Activated CD4-positive, alpha-beta T cell treated with anti-CD3 and anti-CD28 coated beads, Interleukin-2, amount 10 ng/mL, durations not matched to agents 24 days and 14 days (primary cell): Measurements from ENCODE around the gene CRISPLD2. TPM values are rescaled to one million over a fixed set of nuclear protein-coding genes. Genes with fewer than 3 reads are reported as not detected.

Source experiments
- DNase-seq: peaks from one replicate; pipeline ENCODE4 v3.0.0; 2022
- H3K27ac Mint-ChIP-seq: one replicate; pipeline ENCODE4 v1.8.0; 2022; ENCODE audit warnings: mild to moderate bottlenecking, mixed read lengths
- H3K27me3 Mint-ChIP-seq: one replicate; pipeline ENCODE4 v1.8.0; 2022; ENCODE audit warnings: mixed read lengths
- H3K36me3 Mint-ChIP-seq: one replicate; pipeline ENCODE4 v1.8.0; 2022; ENCODE audit warnings: low read depth, mild to moderate bottlenecking, mixed read lengths
- H3K4me1 Mint-ChIP-seq: one replicate; pipeline ENCODE4 v1.8.0; 2021; ENCODE audit warnings: mixed read lengths
- H3K4me3 Mint-ChIP-seq: one replicate; pipeline ENCODE4 v1.8.0; 2022; ENCODE audit warnings: mild to moderate bottlenecking, moderate library complexity, mixed read lengths
- H3K9me3 Mint-ChIP-seq: one replicate; pipeline ENCODE4 v1.8.0; 2021; ENCODE audit warnings: mixed read lengths
- intact Hi-C: fragments of 100-400 bp; cut with micrococcal nuclease; formaldehyde crosslinking; loops from one replicate; pipeline ENCODE4 v1.15.1; 2023
- total RNA-seq: library from RNA; stranded (reverse); gene quantifications from 2 replicates; pipeline ENCODE4 v1.2.3, GENCODE V29; 2022

CRISPLD2 gene
- total RNA-seq, 1 donor from 2014 or later, result 0.19 TPM

DNA sequence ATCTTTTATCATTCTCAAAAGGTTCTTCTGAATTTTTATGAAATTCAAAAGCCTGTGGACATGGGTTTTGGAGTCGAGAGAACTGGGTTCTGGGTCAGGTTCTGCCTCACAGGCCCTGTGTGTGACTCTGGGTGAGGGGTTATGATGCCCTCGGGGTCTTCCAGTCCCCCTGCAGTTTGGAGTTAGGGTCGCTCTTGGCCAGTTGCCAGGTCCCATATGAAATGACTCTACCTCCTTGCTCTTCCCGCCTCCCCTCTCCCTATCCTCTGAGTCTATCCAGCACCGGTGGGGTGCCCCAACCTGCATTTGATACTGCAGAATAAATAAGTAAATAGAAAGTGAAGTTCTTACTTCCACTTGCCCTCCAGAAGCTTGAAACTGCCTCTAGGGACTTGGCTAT is 137.4 kb downstream of the CRISPLD2 start:
- Mint-ChIP-seq H3K4me3 (no peak overlapping the region), H3K27me3 (peaks cover 2% of the 10 kb centered on the region), H3K4me1 (no peaks in the 10 kb centered on the region), H3K36me3 (no peaks in the 10 kb centered on the region), H3K27ac (no peak overlapping the region), H3K9me3 (no peaks in the 10 kb centered on the region)
- DNase-seq, result no peak
- intact Hi-C loops, result no loop called here

DNA sequence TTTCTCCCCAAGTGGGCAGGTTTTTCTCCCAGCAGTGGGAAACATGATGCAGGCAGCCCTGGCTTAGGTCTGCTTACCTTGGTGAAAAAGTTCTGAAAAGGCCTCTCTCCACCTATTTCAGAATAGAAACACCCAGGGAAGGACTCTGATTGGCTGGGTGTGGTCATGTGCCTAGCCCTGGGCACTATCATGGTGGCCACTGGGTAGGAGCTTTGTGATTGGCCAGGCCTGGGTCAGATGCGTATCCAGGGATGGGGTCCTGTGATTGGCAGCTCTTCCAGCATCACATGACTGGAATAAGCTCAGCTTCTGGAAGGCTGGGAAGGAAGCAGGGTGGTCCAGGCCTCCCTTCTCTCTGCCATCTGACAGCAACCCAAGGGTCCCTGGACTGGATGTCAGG is 138.0 kb downstream of the CRISPLD2 start:
- no peak overlapping the region for H3K4me3 Mint-ChIP-seq
- H3K27me3 Mint-ChIP-seq, result peaks cover 2% of the 10 kb centered on the region
- no peak overlapping the region for H3K27ac Mint-ChIP-seq
- no peaks in the 10 kb centered on the region for H3K36me3 Mint-ChIP-seq
- H3K4me1 Mint-ChIP-seq, result no peaks in the 10 kb centered on the region
- no peak for DNase-seq
- intact Hi-C loops, result no loop called here
- no peaks in the 10 kb centered on the region for H3K9me3 Mint-ChIP-seq

Other genes with a start within 250 kb of the CRISPLD2 start
- 470 and 474 TPM in 2 replicates for gene COTL1, start 201.9 kb upstream of the CRISPLD2 start, total RNA-seq
- gene KLHL36, start 171.5 kb upstream of the CRISPLD2 start, total RNA-seq, result 36.7 and 36.9 TPM in 2 replicates
- gene USP10, start 120.0 kb upstream of the CRISPLD2 start, total RNA-seq, result 148 and 177 TPM in 2 replicates
- gene ZDHHC7, start 191.6 kb downstream of the CRISPLD2 start, total RNA-seq, result 28.9 and 30.8 TPM in 2 replicates
- gene KIAA0513, start 207.8 kb downstream of the CRISPLD2 start, total RNA-seq, result 10.6 and 12.1 TPM in 2 replicates